Natural killer cell (primary cell): ENCODE data around the gene ATP11C. TPM values are rescaled to one million over a fixed set of nuclear protein-coding genes. Genes with fewer than 3 reads are reported as not detected.

ENCODE experiments used
- ATAC-seq, 3 donors: fragments of 150-1000 bp in 2 of 3; fragments of 200-7000 bp in 1 of 3; cut with Tn5 transposase; 1 replicate in 1 of 3; 2 replicates in 2 of 3; pipeline ENCODE4 v1.10.0; 2021; ENCODE audit warnings: mild to moderate bottlenecking in 2 of 3, moderate library complexity in 2 of 3
- DNase-seq, 2 donors: peaks; one replicate each; pipeline versions ENCODE4 v3.0.0 to v3.0.0-alpha.2; 2013 to 2021; ENCODE audit warnings: mixed read lengths in 1 of 2
- H3K27ac ChIP-seq: one replicate; pipeline ENCODE4 v1.5.1; 2013; ENCODE audit warnings: mild to moderate bottlenecking, low read length
- H3K27me3 ChIP-seq: one replicate; pipeline ENCODE4 v1.6.1; 2013; ENCODE audit warnings: low read length; ENCODE audit not compliant: control insufficient read depth, insufficient read depth
- H3K36me3 ChIP-seq: one replicate; pipeline ENCODE4 v1.6.1; 2013; ENCODE audit warnings: low read length; ENCODE audit not compliant: control insufficient read depth, insufficient read depth
- H3K4me1 ChIP-seq: one replicate; pipeline ENCODE4 v1.6.1; 2013; ENCODE audit warnings: low read length; ENCODE audit not compliant: control insufficient read depth, insufficient read depth
- H3K4me3 ChIP-seq: one replicate; pipeline ENCODE4 v1.5.1; 2013; ENCODE audit warnings: low read length
- H3K9me3 ChIP-seq: one replicate; pipeline ENCODE4 v1.6.1; 2013; ENCODE audit warnings: low read length; ENCODE audit not compliant: control insufficient read depth, insufficient read depth
- H3K27ac Mint-ChIP-seq, 2 donors: one replicate each; pipeline ENCODE4 v1.8.0; 2022; ENCODE audit warnings: mild to moderate bottlenecking in 2 of 2, mixed read lengths in 2 of 2, moderate library complexity in 1 of 2
- H3K27me3 Mint-ChIP-seq, 2 donors: one replicate each; pipeline ENCODE4 v1.8.0; 2022; ENCODE audit warnings: low read depth in 2 of 2, mixed read lengths in 2 of 2
- H3K36me3 Mint-ChIP-seq: one replicate; pipeline ENCODE4 v1.8.0; 2022; ENCODE audit warnings: mixed read lengths
- H3K4me1 Mint-ChIP-seq, 2 donors: one replicate each; pipeline ENCODE4 v1.8.0; 2022; ENCODE audit warnings: mixed read lengths in 2 of 2
- H3K4me3 Mint-ChIP-seq: one replicate; pipeline ENCODE4 v1.8.0; 2022; ENCODE audit warnings: mild to moderate bottlenecking, moderate library complexity, mixed read lengths
- H3K9me3 Mint-ChIP-seq, 2 donors: one replicate each; pipeline ENCODE4 v1.8.0; 2022; ENCODE audit warnings: mixed read lengths in 2 of 2
- WGBS: methylation state at CpG from one replicate; pipeline ENCODE4 v1.1.7; 2013; ENCODE audit warnings: missing lambda C conversion rate; ENCODE audit not compliant: insufficient coverage; 5-methylcytosine and 5-hydroxymethylcytosine counted together
- intact Hi-C: fragments of 100-400 bp; cut with micrococcal nuclease; formaldehyde crosslinking; loops from one replicate; pipeline ENCODE4 v1.14.2; 2022
- total RNA-seq, 4 donors: library from RNA; stranded (reverse); fragments of 120-200 nt in 1 of 4; gene quantifications; one replicate each; pipeline versions ENCODE4 v1.2.3 to v1.2.4, GENCODE V29; 2013 to 2022
- TF ChIP-seq, protein P1 (sequence below): fragments of 200-600 bp; IDR thresholded peaks from one replicate; pipeline ENCODE4 v1.8.0; 2022; ENCODE audit warnings: antibody characterized with exemption

The ATP11C gene
- total RNA-seq, 3 donors from 2014 or later (not counting 1 experiment from before 2014, with no cell fraction given), result 20.0 to 24.3 (median 24.0) TPM

DNA sequence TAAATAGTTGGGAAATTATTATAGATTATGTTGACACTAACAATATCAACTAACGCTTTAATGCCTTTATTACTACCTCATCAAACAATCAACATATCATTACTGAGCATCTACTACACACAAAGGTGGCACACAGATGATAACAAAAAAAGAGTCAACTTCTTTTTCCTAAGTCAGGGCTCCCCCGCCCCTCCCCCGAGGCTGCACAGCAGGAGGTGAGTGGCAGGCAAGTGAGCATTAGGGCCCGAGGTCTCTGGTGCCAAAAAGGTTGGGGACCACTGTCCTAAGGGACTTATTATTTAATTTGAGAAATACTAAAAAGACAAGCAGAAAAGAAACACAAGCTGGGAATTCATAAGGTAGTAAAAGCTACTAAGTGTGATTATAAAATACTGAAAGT is 174.6 kb downstream of the ATP11C start:
- TF ChIP-seq, protein P1, sequence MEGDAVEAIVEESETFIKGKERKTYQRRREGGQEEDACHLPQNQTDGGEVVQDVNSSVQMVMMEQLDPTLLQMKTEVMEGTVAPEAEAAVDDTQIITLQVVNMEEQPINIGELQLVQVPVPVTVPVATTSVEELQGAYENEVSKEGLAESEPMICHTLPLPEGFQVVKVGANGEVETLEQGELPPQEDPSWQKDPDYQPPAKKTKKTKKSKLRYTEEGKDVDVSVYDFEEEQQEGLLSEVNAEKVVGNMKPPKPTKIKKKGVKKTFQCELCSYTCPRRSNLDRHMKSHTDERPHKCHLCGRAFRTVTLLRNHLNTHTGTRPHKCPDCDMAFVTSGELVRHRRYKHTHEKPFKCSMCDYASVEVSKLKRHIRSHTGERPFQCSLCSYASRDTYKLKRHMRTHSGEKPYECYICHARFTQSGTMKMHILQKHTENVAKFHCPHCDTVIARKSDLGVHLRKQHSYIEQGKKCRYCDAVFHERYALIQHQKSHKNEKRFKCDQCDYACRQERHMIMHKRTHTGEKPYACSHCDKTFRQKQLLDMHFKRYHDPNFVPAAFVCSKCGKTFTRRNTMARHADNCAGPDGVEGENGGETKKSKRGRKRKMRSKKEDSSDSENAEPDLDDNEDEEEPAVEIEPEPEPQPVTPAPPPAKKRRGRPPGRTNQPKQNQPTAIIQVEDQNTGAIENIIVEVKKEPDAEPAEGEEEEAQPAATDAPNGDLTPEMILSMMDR, result no peak
- ATAC-seq, result no peak
- Mint-ChIP-seq H3K9me3 (peaks cover 0 to 4% of the 10 kb centered on the region in 2 donors), H3K4me1 (peaks cover 8 to 11% of the 10 kb centered on the region in 2 donors), H3K4me3 (no peak overlapping the region), H3K27ac (no peak overlapping the region), H3K36me3 (peaks cover 17% of the 10 kb centered on the region), H3K27me3 (no peaks in the 10 kb centered on the region)
- WGBS, result no CpG with 5 or more reads among the region's 4 CpGs
- no peak for DNase-seq
- intact Hi-C loops, result loop anchor here (5.0 kb wide), 2 partner anchors 631 to 981 kb away; no protein-coding TSS in a partner anchor
- Histone ChIP-seq H3K4me1 (no peaks in the 10 kb centered on the region), H3K4me3 (no peak overlapping the region), H3K9me3 (no peaks in the 10 kb centered on the region), H3K36me3 (no peaks in the 10 kb centered on the region), H3K27me3 (no peaks in the 10 kb centered on the region), H3K27ac (no peak overlapping the region)

DNA sequence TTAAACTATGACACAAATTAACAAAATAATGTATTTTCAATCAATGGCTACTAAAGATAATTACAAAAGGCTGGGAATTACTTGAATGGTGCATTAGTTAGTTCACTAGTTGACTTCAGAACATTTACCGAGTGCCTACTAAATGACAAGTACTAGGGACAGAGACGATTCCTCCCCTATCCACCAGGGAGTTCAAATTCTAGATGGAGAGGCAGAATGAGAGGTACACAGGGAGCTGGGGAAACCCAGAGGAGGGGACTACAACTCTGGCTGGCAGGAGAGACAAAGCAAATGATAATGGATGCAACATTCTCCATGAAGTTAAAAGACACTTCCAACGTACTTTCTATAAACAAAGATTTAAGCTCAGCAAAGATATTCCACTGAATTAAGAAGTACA is 181.8 kb downstream of the ATP11C start:
- TF ChIP-seq, protein P1, result no peak
- Mint-ChIP-seq H3K27ac (peak overlapping the region in 1 of 2 donors; percentile 62), H3K36me3 (peaks cover 22% of the 10 kb centered on the region), H3K9me3 (peaks cover 0 to 4% of the 10 kb centered on the region in 2 donors), H3K4me1 (peaks cover 0 to 11% of the 10 kb centered on the region in 2 donors), H3K27me3 (no peaks in the 10 kb centered on the region), H3K4me3 (no peak overlapping the region)
- ATAC-seq (no peak), DNase-seq (no peak)
- no peaks in the 10 kb centered on the region for H3K27me3 ChIP-seq
- H3K36me3 ChIP-seq, result no peaks in the 10 kb centered on the region
- no peak overlapping the region for H3K27ac ChIP-seq
- H3K9me3 ChIP-seq, result no peaks in the 10 kb centered on the region
- no peaks in the 10 kb centered on the region for H3K4me1 ChIP-seq
- intact Hi-C loops, result no loop called here
- WGBS, result 100% methylated on average over 1 of the region's 3 CpGs
- no peak overlapping the region for H3K4me3 ChIP-seq

DNA sequence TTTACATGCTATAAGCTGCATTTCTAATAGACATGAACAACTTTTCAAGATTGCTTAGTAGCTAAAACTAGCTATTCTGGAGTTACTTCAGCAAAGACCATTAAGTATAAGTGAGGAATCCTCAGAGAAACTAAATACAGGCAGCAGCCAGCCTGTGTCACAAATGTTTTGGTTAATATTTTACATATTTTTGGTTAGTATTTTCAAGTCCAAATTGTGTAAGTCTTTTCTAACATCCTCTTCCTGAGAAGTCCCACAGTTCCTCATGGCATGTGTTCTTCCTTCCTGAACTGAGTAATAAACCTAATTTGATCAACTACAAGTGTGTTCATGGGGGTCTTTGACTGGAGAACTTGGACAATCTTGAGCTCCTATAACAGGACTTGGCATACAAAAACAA is 182.5 kb downstream of the ATP11C start:
- Mint-ChIP-seq H3K9me3 (peaks cover 0 to 4% of the 10 kb centered on the region in 2 donors), H3K4me1 (peaks cover 0 to 11% of the 10 kb centered on the region in 2 donors), H3K27me3 (no peaks in the 10 kb centered on the region), H3K36me3 (peaks cover 22% of the 10 kb centered on the region), H3K27ac (peak overlapping the region; percentile 2 to 62), H3K4me3 (no peak overlapping the region)
- Histone ChIP-seq H3K4me3 (no peak overlapping the region), H3K27me3 (no peaks in the 10 kb centered on the region), H3K4me1 (no peaks in the 10 kb centered on the region), H3K36me3 (no peaks in the 10 kb centered on the region), H3K9me3 (no peaks in the 10 kb centered on the region), H3K27ac (no peak overlapping the region)
- no peak for DNase-seq
- intact Hi-C loops, result no loop called here
- TF ChIP-seq, protein P1, result no peak
- no peak for ATAC-seq

DNA sequence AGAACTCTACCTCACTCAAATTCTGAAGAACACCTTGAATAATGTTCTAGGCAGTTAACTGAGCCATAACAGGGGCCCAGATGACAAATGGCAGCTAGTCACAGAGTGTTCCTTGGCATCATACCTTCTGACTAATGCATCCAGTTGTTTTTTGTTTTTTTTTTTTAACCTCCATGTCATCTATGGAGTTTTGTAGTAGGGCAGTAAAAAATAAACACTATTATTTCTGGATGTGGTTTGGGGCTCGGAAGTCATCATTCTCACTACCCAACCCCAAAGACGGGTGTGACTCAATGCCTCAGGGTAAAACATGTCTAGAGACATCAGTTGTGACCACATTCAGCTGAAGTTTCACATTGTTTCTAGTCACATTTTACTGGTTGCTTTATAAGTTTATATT is 193.7 kb downstream of the ATP11C start:
- WGBS, result no CpG with 5 or more reads among the region's 2 CpGs
- no peaks in the 10 kb centered on the region for H3K27me3 ChIP-seq
- peak overlapping the region; percentile 85 to 88 for H3K27ac Mint-ChIP-seq
- no peaks in the 10 kb centered on the region for H3K27me3 Mint-ChIP-seq
- H3K9me3 ChIP-seq, result no peaks in the 10 kb centered on the region
- intact Hi-C loops, result loop anchor here (1.0 kb wide), 1 partner anchor 27 kb away; no protein-coding TSS in a partner anchor
- no peaks in the 10 kb centered on the region for H3K9me3 Mint-ChIP-seq
- H3K27ac ChIP-seq, result peak overlapping the region; percentile 77
- peaks cover 2% of the 10 kb centered on the region for H3K36me3 ChIP-seq
- H3K4me3 Mint-ChIP-seq, result peak overlapping the region; percentile 76
- DNase-seq (peak; percentile 26 to 49), ATAC-seq (peak; percentile 84 to 92 (median 88))
- H3K4me1 ChIP-seq, result peaks cover 14% of the 10 kb centered on the region
- TF ChIP-seq, protein P1, result no peak
- H3K4me3 ChIP-seq, result no peak overlapping the region
- H3K36me3 Mint-ChIP-seq, result no peaks in the 10 kb centered on the region
- H3K4me1 Mint-ChIP-seq, result peaks cover 34 to 41% of the 10 kb centered on the region in 2 donors
